A549 (cell line): Measurements from ENCODE around the gene FLNB.

Experiments
- CEBPB ChIP-seq, 2 experiments: fragments of >200 bp in 1 of 2; sonication (Bioruptor Twin) in 1 of 2; formaldehyde crosslinking in 1 of 2; IDR thresholded peaks; 2 replicates each; pipeline ENCODE4 v1.6.1; 2012 to 2016
- CTCF ChIP-seq: fragments of >200 bp; sonication (Bioruptor Twin); formaldehyde crosslinking; IDR thresholded peaks from 3 replicates; pipeline ENCODE4 v1.5.1; 2016

- no peak for TF ChIP-seq CTCF
- TF ChIP-seq CEBPB (IDR thresholded peaks at IDR 0.05): no peak
These were observed 1.6 kb upstream of the FLNB start for GRCh38 chr3:58006661-58007060.
